Measurements from ENCODE around the gene AIRE.
"Not testable (repeated sequence)": the region's sequence is repeated elsewhere in the genome, so short reads cannot be mapped to it uniquely, and the experiment has no call there.

The AIRE gene

GRCh38 chr21:44338971-44339910 is 53.6 kb downstream of the AIRE start, which contains the start of gene CFAP410:
Gene CFAP410, minus strand, starts transcription at chr21:44339390. Its CDS starts 196 bp downstream, at chr21:44339194.
- peak; percentile 96 for DNase-seq

- DNase-seq = not testable (repeated sequence)
Observed at GRCh38 chr21:44341726-44342458, 56.2 kb downstream of the AIRE start.

- not testable (repeated sequence) for DNase-seq
Observed at GRCh38 chr21:44342981-44343380, 57.3 kb downstream of the AIRE start.

- no peak for DNase-seq
Observed at GRCh38 chr21:44344541-44345183, 59.0 kb downstream of the AIRE start.

- no peak for DNase-seq
Observed at GRCh38 chr21:44345495-44345894, 59.8 kb downstream of the AIRE start.

- DNase-seq = no peak
Observed at GRCh38 chr21:44347911-44348451, 62.3 kb downstream of the AIRE start.

Measured in NCI-H2171 treated with DMSO at 0.1 percent for 48 hours (cell line).